Gastrocnemius medialis (tissue), 4 donors: Measurements from ENCODE around the gene RGMA. TPM values are rescaled to one million over a fixed set of nuclear protein-coding genes. Genes with fewer than 3 reads are reported as not detected.

Source experiments
- ATAC-seq, 2 donors: fragments of 150-250 bp; one replicate each; pipeline ENCODE4 v1.9.1; 2016
- DNase-seq, 2 donors: peaks; one replicate each; pipeline ENCODE4 v3.0.0-alpha.2; 2019
- H3K27ac ChIP-seq, 4 donors: fragments of 200-600 bp; sonication (generic); 1 replicate in 1 of 4; 2 replicates in 3 of 4; pipeline ENCODE4 v1.5.1; 2016 to 2018; ENCODE audit warnings: mild to moderate bottlenecking in 2 of 4, moderate library complexity in 1 of 4
- H3K27me3 ChIP-seq, 3 donors: fragments of 200-600 bp; sonication (generic) in 2 of 3; 1 replicate in 1 of 3; 2 replicates in 2 of 3; pipeline versions ENCODE4 v1.5.1 to v1.6.0; 2016 to 2019; ENCODE audit warnings: mild to moderate bottlenecking in 1 of 3, moderate library complexity in 1 of 3
- H3K36me3 ChIP-seq, 2 donors: fragments of 200-600 bp; sonication (generic) in 1 of 2; one replicate each; pipeline ENCODE4 v1.5.1; 2017 to 2018
- H3K4me1 ChIP-seq, 2 donors: fragments of 200-600 bp; sonication (generic) in 1 of 2; one replicate each; pipeline ENCODE4 v1.5.1; 2016 to 2017; ENCODE audit warnings: mild to moderate bottlenecking in 2 of 2
- H3K4me3 ChIP-seq, 4 donors: fragments of 200-600 bp; sonication (generic) in 3 of 4; 1 replicate in 1 of 4; 2 replicates in 3 of 4; pipeline ENCODE4 v1.5.1; 2016 to 2019; ENCODE audit warnings: mild to moderate bottlenecking in 2 of 4
- H3K9me3 ChIP-seq, 3 donors: fragments of 200-600 bp; sonication (generic) in 2 of 3; 1 replicate in 1 of 3; 2 replicates in 2 of 3; pipeline ENCODE4 v1.5.1; 2016 to 2019
- POLR2A ChIP-seq, 2 donors: fragments of 450-650 bp; IDR thresholded peaks; one replicate each; pipeline ENCODE4 v1.6.1; 2017; ENCODE audit warnings: antibody characterized with exemption in 2 of 2, mild to moderate bottlenecking in 2 of 2, moderate library complexity in 2 of 2
- in situ Hi-C, 4 donors: fragments of 200-750 bp; cut with MboI; loops; one replicate each; pipeline versions ENCODE4 v1.15.0 to v1.8.0; 2017; ENCODE audit warnings: low sequenced_read_pairs in 4 of 4
- intact Hi-C: fragments of 100-400 bp; cut with DNase I; formaldehyde crosslinking; loops from one replicate; pipeline ENCODE4 v1.15.1; 2023; ENCODE audit warnings: low total_unique reads
- total RNA-seq, 4 donors: library from RNA; depleted of rRNA; stranded (reverse); fragments of >200 nt; gene quantifications; one replicate each; pipeline versions ENCODE4 v1.1.0 to v1.2.3, GENCODE V29; 2016
- TF ChIP-seq, protein P1 (sequence below), 5 experiments: fragments of 450-650 bp in 3 of 5; fragments of 200-600 bp in 2 of 5; sonication (generic) in 2 of 5; IDR thresholded peaks in 4 of 5; conservative IDR thresholded peaks in 1 of 5; 1 replicate in 4 of 5; 2 replicates in 1 of 5; pipeline ENCODE4 v1.5.1; 2016 to 2019; ENCODE audit warnings: antibody characterized with exemption in 5 of 5, mild to moderate bottlenecking in 3 of 5, moderate library complexity in 3 of 5

Gene RGMA
- total RNA-seq, 4 donors from 2014 or later: 150 to 290 (median 184) TPM

DNA sequence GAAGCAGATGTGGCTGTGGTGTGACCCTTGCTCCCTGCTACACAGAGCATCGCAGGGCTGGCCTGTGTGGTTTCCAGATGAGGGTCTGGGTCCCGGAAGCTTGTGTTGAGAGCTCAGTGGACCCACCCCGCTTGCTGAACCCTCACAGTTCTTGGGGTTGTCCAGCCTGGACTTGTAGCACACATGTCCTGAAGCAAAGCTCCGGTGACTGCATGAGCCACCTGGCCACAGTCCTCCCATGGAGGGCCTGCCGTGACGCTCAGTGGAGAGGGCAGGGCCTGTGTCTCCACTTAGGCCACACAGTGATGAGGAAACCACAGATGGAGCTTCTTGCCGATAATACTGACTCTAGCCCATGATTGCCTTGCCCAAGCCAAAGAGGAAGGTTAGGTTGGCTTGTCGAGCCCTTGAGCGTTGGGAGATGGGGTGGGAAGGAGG lies 62.6 kb downstream of the RGMA start:
- Histone ChIP-seq H3K9me3 (no peaks in the 10 kb centered on the region), H3K36me3 (peaks cover 0 to 45% of the 10 kb centered on the region in 2 donors), H3K27me3 (no peaks in the 10 kb centered on the region), H3K4me1 (peaks cover 59 to 61% of the 10 kb centered on the region in 2 donors), H3K27ac (peak overlapping the region; percentile 89 to 94 (median 91)), H3K4me3 (no peak overlapping the region)
- intact Hi-C loops: no loop called here
- TF ChIP-seq, protein P1, sequence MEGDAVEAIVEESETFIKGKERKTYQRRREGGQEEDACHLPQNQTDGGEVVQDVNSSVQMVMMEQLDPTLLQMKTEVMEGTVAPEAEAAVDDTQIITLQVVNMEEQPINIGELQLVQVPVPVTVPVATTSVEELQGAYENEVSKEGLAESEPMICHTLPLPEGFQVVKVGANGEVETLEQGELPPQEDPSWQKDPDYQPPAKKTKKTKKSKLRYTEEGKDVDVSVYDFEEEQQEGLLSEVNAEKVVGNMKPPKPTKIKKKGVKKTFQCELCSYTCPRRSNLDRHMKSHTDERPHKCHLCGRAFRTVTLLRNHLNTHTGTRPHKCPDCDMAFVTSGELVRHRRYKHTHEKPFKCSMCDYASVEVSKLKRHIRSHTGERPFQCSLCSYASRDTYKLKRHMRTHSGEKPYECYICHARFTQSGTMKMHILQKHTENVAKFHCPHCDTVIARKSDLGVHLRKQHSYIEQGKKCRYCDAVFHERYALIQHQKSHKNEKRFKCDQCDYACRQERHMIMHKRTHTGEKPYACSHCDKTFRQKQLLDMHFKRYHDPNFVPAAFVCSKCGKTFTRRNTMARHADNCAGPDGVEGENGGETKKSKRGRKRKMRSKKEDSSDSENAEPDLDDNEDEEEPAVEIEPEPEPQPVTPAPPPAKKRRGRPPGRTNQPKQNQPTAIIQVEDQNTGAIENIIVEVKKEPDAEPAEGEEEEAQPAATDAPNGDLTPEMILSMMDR (IDR thresholded peaks at IDR 0.05 in 4 of 5, conservative IDR thresholded peaks at IDR 0.05 in 1 of 5): no peak
- TF ChIP-seq POLR2A (IDR thresholded peaks at IDR 0.05): no peak
- peak in 1 of 2 donors; percentile 37 for DNase-seq
- in situ Hi-C loops: loop anchor here in 3 of 4 donors (5.0 to 25.0 kb wide), 3 partner anchors 961 to 1286 kb away; no protein-coding TSS in a partner anchor
- no peak for ATAC-seq

DNA sequence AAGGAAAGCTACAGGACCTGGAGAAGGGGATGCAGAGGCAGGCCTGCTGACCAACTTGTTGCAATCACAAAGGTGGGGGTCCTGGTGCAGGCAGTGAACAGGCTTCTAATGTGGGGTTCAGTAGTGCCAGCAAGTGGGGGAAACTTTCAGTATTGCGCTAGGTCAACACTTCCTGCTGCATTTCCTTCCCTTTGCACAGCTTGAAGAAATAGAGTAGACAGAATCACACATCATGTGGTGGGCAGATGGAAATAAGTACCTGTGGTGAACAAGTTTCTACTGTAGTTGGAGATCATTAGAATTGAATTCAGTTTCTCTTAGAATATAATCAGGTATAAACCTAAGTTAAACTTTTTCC lies 63.4 kb downstream of the RGMA start:
- no peaks in the 10 kb centered on the region for H3K9me3 ChIP-seq
- no peak overlapping the region for H3K4me3 ChIP-seq
- H3K27me3 ChIP-seq: no peaks in the 10 kb centered on the region
- H3K4me1 ChIP-seq: peaks cover 54% of the 10 kb centered on the region in 2 donors
- no peak for DNase-seq
- H3K36me3 ChIP-seq: peaks cover 0 to 49% of the 10 kb centered on the region in 2 donors
- TF ChIP-seq, protein P1 (IDR thresholded peaks at IDR 0.05 in 4 of 5, conservative IDR thresholded peaks at IDR 0.05 in 1 of 5): no peak
- in situ Hi-C loops (loop anchor here in 3 of 4 donors (5.0 to 25.0 kb wide), 3 partner anchors 962 to 1287 kb away; no protein-coding TSS in a partner anchor), intact Hi-C loops (no loop called here)
- peak overlapping the region; percentile 89 to 94 (median 91) for H3K27ac ChIP-seq
- no peak for ATAC-seq

DNA sequence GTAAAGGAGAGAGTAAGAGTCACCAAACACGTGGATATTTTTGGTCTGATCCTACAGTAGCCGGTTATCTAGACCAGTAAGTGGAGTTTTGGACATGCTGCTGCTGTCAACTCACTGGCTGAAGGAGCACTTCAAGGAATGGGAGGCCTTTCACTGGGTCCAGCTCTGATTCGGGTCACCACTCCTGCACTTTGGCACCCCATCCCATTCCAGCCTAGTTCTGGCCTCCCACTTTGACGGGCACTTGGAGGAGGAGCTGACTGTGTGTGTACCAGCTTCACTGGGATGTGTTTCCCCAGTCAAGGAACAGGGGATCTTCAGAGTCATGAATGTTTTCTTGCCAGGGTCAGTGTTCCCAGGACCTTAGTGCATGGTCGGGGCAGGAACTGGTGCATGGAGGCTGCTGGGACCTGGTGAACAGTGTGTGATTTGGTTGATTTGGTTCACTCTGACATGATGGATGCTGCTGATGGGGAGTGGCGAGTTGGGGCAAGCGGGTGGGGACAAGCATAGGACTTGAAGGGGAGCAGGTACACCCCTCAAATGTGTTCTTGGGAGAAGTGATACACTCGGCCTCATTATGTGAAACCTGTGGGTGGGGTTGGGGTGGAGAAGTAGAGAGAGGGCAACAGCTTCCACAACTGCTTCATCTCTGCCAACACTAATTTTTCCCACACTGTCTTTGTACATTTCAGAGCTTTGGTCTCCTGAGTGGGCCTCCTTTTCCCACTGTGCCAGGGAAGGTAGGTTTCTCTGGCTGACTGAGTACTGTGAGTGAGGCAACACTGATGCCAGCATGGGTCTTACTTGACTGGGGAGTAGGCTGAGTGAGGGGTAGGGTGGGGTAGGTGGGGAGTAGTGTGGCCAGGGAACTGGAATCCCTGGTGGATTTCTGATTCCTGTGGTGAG lies 64.0 kb downstream of the RGMA start:
- peak overlapping the region; percentile 89 to 94 (median 91) for H3K27ac ChIP-seq
- no peaks in the 10 kb centered on the region for H3K9me3 ChIP-seq
- peaks cover 48% of the 10 kb centered on the region in 2 donors for H3K4me1 ChIP-seq
- DNase-seq (no peak), ATAC-seq (no peak)
- peaks cover 0 to 56% of the 10 kb centered on the region in 2 donors for H3K36me3 ChIP-seq
- in situ Hi-C loops (loop anchor here (5.0 to 25.0 kb wide), 5 partner anchors 228 to 1287 kb away; no protein-coding TSS in a partner anchor), intact Hi-C loops (no loop called here)
- no peaks in the 10 kb centered on the region for H3K27me3 ChIP-seq
- H3K4me3 ChIP-seq: no peak overlapping the region
- TF ChIP-seq, protein P1 (IDR thresholded peaks at IDR 0.05 in 4 of 5, conservative IDR thresholded peaks at IDR 0.05 in 1 of 5): no peak
- TF ChIP-seq POLR2A (IDR thresholded peaks at IDR 0.05): no peak

DNA sequence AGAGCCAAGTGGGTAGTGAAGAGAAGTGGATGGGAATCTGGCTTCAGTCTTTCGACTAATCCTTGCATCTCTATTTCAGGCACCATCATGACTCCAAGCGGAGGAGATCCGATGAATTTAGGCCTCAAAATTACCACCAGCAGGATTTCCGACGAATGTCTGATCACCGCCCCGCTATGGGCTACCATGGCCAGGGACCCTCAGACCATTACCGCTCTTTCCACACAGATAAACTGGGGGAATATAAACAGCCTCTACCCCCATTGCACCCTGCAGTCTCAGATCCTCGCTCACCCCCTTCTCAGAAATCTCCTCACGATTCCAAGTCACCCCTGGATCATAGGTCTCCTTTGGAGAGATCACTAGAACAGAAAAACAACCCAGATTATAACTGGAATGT lies 64.7 kb downstream of the RGMA start:
- intact Hi-C loops: no loop called here
- DNase-seq (no peak), ATAC-seq (no peak)
- H3K9me3 ChIP-seq: no peaks in the 10 kb centered on the region
- H3K4me1 ChIP-seq: peaks cover 41% of the 10 kb centered on the region in 2 donors
- peaks cover 0 to 62% of the 10 kb centered on the region in 2 donors for H3K36me3 ChIP-seq
- in situ Hi-C loops: loop anchor here (5.0 to 25.0 kb wide), 2 partner anchors 227 to 237 kb away; no protein-coding TSS in a partner anchor
- H3K4me3 ChIP-seq: no peak overlapping the region
- H3K27ac ChIP-seq: peak overlapping the region; percentile 89 to 94 (median 91)
- H3K27me3 ChIP-seq: no peaks in the 10 kb centered on the region
- TF ChIP-seq POLR2A (IDR thresholded peaks at IDR 0.05): no peak
- TF ChIP-seq, protein P1 (IDR thresholded peaks at IDR 0.05 in 4 of 5, conservative IDR thresholded peaks at IDR 0.05 in 1 of 5): no peak
